ENCODE results near the gene AGFG1. TPM values are rescaled to one million over a fixed set of nuclear protein-coding genes. Genes with fewer than 3 reads are reported as not detected.

The AGFG1 gene
- total RNA-seq, 1 donor from 2014 or later = 84.1 TPM

- no peaks in the 10 kb centered on the region for H3K4me1 ChIP-seq (ENCODE audit: insufficient read depth, low read length)
- peaks cover 12% of the 10 kb centered on the region for H3K9me3 Mint-ChIP-seq (ENCODE audit: unreplicated experiment)
- no peak overlapping the region for H3K9ac ChIP-seq (ENCODE audit: low read length)
- no peaks in the 10 kb centered on the region for H3K27me3 ChIP-seq (ENCODE audit: insufficient read depth, low read length)
- H3K4me3 Mint-ChIP-seq (ENCODE audit: unreplicated experiment) = no peak overlapping the region
- TF ChIP-seq EZH2 (IDR thresholded peaks at IDR 0.05; ENCODE audit: insufficient read depth, low read length) (no peak), CTCF (IDR thresholded peaks at IDR 0.05; ENCODE audit: insufficient read depth, low read depth, low read length) (no peak)
- H3K79me2 ChIP-seq (ENCODE audit: insufficient read depth, low read length) = no peaks in the 10 kb centered on the region
- FAIRE-seq = no peak
- no peak overlapping the region for H3K27ac Mint-ChIP-seq (ENCODE audit: unreplicated experiment)
- H3K4me3 ChIP-seq (ENCODE audit: insufficient read depth, low read depth, low read length) = no peak overlapping the region
- no peak overlapping the region for H3K27ac ChIP-seq (ENCODE audit: low read depth, low read length)
- peaks cover 9% of the 10 kb centered on the region for H3K9me3 ChIP-seq (ENCODE audit: insufficient read depth, low read depth, low read length)
- no peaks in the 10 kb centered on the region for H3K36me3 ChIP-seq (ENCODE audit: insufficient read depth, low read length)
- H3K4me2 ChIP-seq (ENCODE audit: low read length) = no peak overlapping the region
- no peaks in the 10 kb centered on the region for H4K20me1 ChIP-seq (ENCODE audit: insufficient read depth, low read length)
- H3K4me1 Mint-ChIP-seq (ENCODE audit: low read depth, unreplicated experiment) = no peaks in the 10 kb centered on the region
- H2AFZ ChIP-seq (ENCODE audit: low read depth, low read length) = no peak overlapping the region
- no peak for DNase-seq (ENCODE audit: low read depth)
- H3K27me3 Mint-ChIP-seq (ENCODE audit: low read depth, unreplicated experiment) = no peaks in the 10 kb centered on the region
- H3K36me3 Mint-ChIP-seq (ENCODE audit: low read depth, unreplicated experiment) = peaks cover 3% of the 10 kb centered on the region
Measured at GRCh38 chr2:227436436-227437174, 35.4 kb upstream of the AGFG1 start.

- no peak for DNase-seq (ENCODE audit: low read depth)
- H3K4me1 ChIP-seq (ENCODE audit: insufficient read depth, low read length) = no peaks in the 10 kb centered on the region
- Mint-ChIP-seq H3K4me1 (ENCODE audit: low read depth, unreplicated experiment) (peaks cover 3% of the 10 kb centered on the region), H3K9me3 (ENCODE audit: unreplicated experiment) (no peaks in the 10 kb centered on the region), H3K4me3 (ENCODE audit: unreplicated experiment) (no peak overlapping the region), H3K27ac (ENCODE audit: unreplicated experiment) (no peak overlapping the region), H3K36me3 (ENCODE audit: low read depth, unreplicated experiment) (peaks cover 2% of the 10 kb centered on the region), H3K27me3 (ENCODE audit: low read depth, unreplicated experiment) (no peaks in the 10 kb centered on the region)
- TF ChIP-seq EZH2 (IDR thresholded peaks at IDR 0.05; ENCODE audit: insufficient read depth, low read length) (no peak), CTCF (IDR thresholded peaks at IDR 0.05; ENCODE audit: insufficient read depth, low read depth, low read length) (no peak)
- H3K36me3 ChIP-seq (ENCODE audit: insufficient read depth, low read length) = no peaks in the 10 kb centered on the region
- no peak overlapping the region for H3K4me2 ChIP-seq (ENCODE audit: low read length)
- FAIRE-seq = no peak
- no peaks in the 10 kb centered on the region for H3K9me3 ChIP-seq (ENCODE audit: insufficient read depth, low read depth, low read length)
- H3K27ac ChIP-seq (ENCODE audit: low read depth, low read length) = no peak overlapping the region
- H3K9ac ChIP-seq (ENCODE audit: low read length) = no peak overlapping the region
- H3K27me3 ChIP-seq (ENCODE audit: insufficient read depth, low read length) = no peaks in the 10 kb centered on the region
- H2AFZ ChIP-seq (ENCODE audit: low read depth, low read length) = no peak overlapping the region
- H3K79me2 ChIP-seq (ENCODE audit: insufficient read depth, low read length) = no peaks in the 10 kb centered on the region
- H4K20me1 ChIP-seq (ENCODE audit: insufficient read depth, low read length) = no peaks in the 10 kb centered on the region
- H3K4me3 ChIP-seq (ENCODE audit: insufficient read depth, low read depth, low read length) = no peak overlapping the region
Measured at GRCh38 chr2:227439214-227439613, 32.7 kb upstream of the AGFG1 start.

- peaks cover 3% of the 10 kb centered on the region for H3K4me1 ChIP-seq (ENCODE audit: insufficient read depth, low read length)
- TF ChIP-seq CTCF (IDR thresholded peaks at IDR 0.05; ENCODE audit: insufficient read depth, low read depth, low read length) (no peak), EZH2 (IDR thresholded peaks at IDR 0.05; ENCODE audit: insufficient read depth, low read length) (no peak)
- H3K4me3 ChIP-seq (ENCODE audit: insufficient read depth, low read depth, low read length) = no peak overlapping the region
- FAIRE-seq (no peak), DNase-seq (ENCODE audit: low read depth) (no peak)
- no peak overlapping the region for H3K27ac ChIP-seq (ENCODE audit: low read depth, low read length)
- no peaks in the 10 kb centered on the region for H3K27me3 ChIP-seq (ENCODE audit: insufficient read depth, low read length)
- no peaks in the 10 kb centered on the region for H3K79me2 ChIP-seq (ENCODE audit: insufficient read depth, low read length)
- no peak overlapping the region for H3K27ac Mint-ChIP-seq (ENCODE audit: unreplicated experiment)
- H4K20me1 ChIP-seq (ENCODE audit: insufficient read depth, low read length) = no peaks in the 10 kb centered on the region
- no peak overlapping the region for H3K4me3 Mint-ChIP-seq (ENCODE audit: unreplicated experiment)
- no peak overlapping the region for H3K4me2 ChIP-seq (ENCODE audit: low read length)
- no peaks in the 10 kb centered on the region for H3K9me3 Mint-ChIP-seq (ENCODE audit: unreplicated experiment)
- no peak overlapping the region for H2AFZ ChIP-seq (ENCODE audit: low read depth, low read length)
- H3K36me3 ChIP-seq (ENCODE audit: insufficient read depth, low read length) = no peaks in the 10 kb centered on the region
- H3K36me3 Mint-ChIP-seq (ENCODE audit: low read depth, unreplicated experiment) = peaks cover 2% of the 10 kb centered on the region
- H3K4me1 Mint-ChIP-seq (ENCODE audit: low read depth, unreplicated experiment) = peaks cover 9% of the 10 kb centered on the region
- H3K27me3 Mint-ChIP-seq (ENCODE audit: low read depth, unreplicated experiment) = no peaks in the 10 kb centered on the region
- no peaks in the 10 kb centered on the region for H3K9me3 ChIP-seq (ENCODE audit: insufficient read depth, low read depth, low read length)
- H3K9ac ChIP-seq (ENCODE audit: low read length) = no peak overlapping the region
Measured at GRCh38 chr2:227442639-227443038, 29.3 kb upstream of the AGFG1 start.

All from astrocyte (in vitro differentiated cells and primary cell).